GM10248 (cell line): Measurements from ENCODE around the gene NUP50.

Source experiments
- CTCF ChIA-PET: fragments of 300-600 bp; sonication (Branson Sonifier 250); formaldehyde crosslinking; extraction: SDS; loops from one replicate; lab custom pipeline; 2021; ENCODE audit warnings: antibody characterized with exemption; lab: Yijun Ruan, JAX
- POLR2A ChIA-PET: fragments of 350-650 bp; sonication (Branson Sonifier 250); formaldehyde crosslinking; extraction: SDS; loops from one replicate; lab custom pipeline; 2020; ENCODE audit warnings: antibody characterized with exemption; lab: Yijun Ruan, JAX
- DNase-seq: peaks from one replicate; pipeline ENCODE4 v3.0.0; 2012; ENCODE audit errors: extremely low spot score
- CTCF ChIP-seq: IDR thresholded peaks from 2 replicates; pipeline ENCODE4 v1.5.1; 2012; ENCODE audit warnings: mild to moderate bottlenecking, low read depth; ENCODE audit errors: extremely low read depth, missing control alignments, control extremely low read depth

The NUP50 gene

GRCh38 chr22:45196308-45196707, 32.6 kb downstream of the NUP50 start:
- no peak for TF ChIP-seq CTCF
- DNase-seq = no peak
- ChIA-PET CTCF (no interaction called here), POLR2A (no interaction called here)

- TF ChIP-seq CTCF = no peak
- POLR2A ChIA-PET = no interaction called here
- DNase-seq = no peak
- CTCF ChIA-PET = interaction anchor here (0.8 kb wide), 1 partner anchor 9 kb away, joined by 3 read pairs; no protein-coding TSS in a partner anchor
These were observed 33.3 kb downstream of the NUP50 start for GRCh38 chr22:45196926-45197605.

- TF ChIP-seq CTCF = no peak
- DNase-seq = no peak
- CTCF ChIA-PET = interaction anchor here (0.8 kb wide), 1 partner anchor 8 kb away, joined by 3 read pairs; no protein-coding TSS in a partner anchor
- POLR2A ChIA-PET = no interaction called here
These were observed 34.1 kb downstream of the NUP50 start for GRCh38 chr22:45197606-45198462.

- ChIA-PET CTCF (no interaction called here), POLR2A (no interaction called here)
- DNase-seq = no peak
- TF ChIP-seq CTCF = no peak
These were observed 34.7 kb downstream of the NUP50 start for GRCh38 chr22:45198463-45198795.

- no peak for TF ChIP-seq CTCF
- no peak for DNase-seq
- CTCF ChIA-PET = interaction anchor here (1.2 kb wide), 1 partner anchor 8 kb away, joined by 3 read pairs; no protein-coding TSS in a partner anchor
- POLR2A ChIA-PET = no interaction called here
These were observed 36.0 kb downstream of the NUP50 start for GRCh38 chr22:45199723-45200122.

GRCh38 chr22:45200230-45200629, 36.5 kb downstream of the NUP50 start:
- POLR2A ChIA-PET = no interaction called here
- TF ChIP-seq CTCF = no peak
- CTCF ChIA-PET = interaction anchor here (1.2 kb wide), 1 partner anchor 9 kb away, joined by 3 read pairs; no protein-coding TSS in a partner anchor
- no peak for DNase-seq
